AG09319 (cell line): Measurements from ENCODE around the gene PKP1.

Experiments used
- DNase-seq: peaks from one replicate; pipeline ENCODE4 v3.0.0-alpha.2; 2010; ENCODE audit warnings: low read depth; ENCODE audit errors: extremely low read depth
- CTCF ChIP-seq: IDR thresholded peaks from 2 replicates; pipeline ENCODE4 v1.5.1; 2011; ENCODE audit warnings: low read depth, mild to moderate bottlenecking, inconsistent platforms, low read length, moderate library complexity

Gene PKP1

GRCh38 chr1:201251411-201251810 lies 31.9 kb upstream of the PKP1 start:
- DNase-seq: no peak
- no peak for TF ChIP-seq CTCF

- TF ChIP-seq CTCF: no peak
- DNase-seq: no peak
Measured at GRCh38 chr1:201251851-201252430, 31.4 kb upstream of the PKP1 start.

GRCh38 chr1:201252944-201253371 lies 30.3 kb upstream of the PKP1 start:
- TF ChIP-seq CTCF: no peak
- DNase-seq: no peak

- no peak for DNase-seq
- no peak for TF ChIP-seq CTCF
Measured at GRCh38 chr1:201253411-201253810, 29.9 kb upstream of the PKP1 start.

GRCh38 chr1:201253906-201254624 lies 29.2 kb upstream of the PKP1 start:
- DNase-seq: no peak
- no peak for TF ChIP-seq CTCF

- TF ChIP-seq CTCF: peak; percentile 97
Measured at GRCh38 chr1:201254625-201255478, 28.5 kb upstream of the PKP1 start.

More at GRCh38 chr1:201254625-201255478, 28.5 kb upstream of the PKP1 start:
- no peak for DNase-seq
